Measurements from ENCODE around the gene SELENOV.

DNA sequence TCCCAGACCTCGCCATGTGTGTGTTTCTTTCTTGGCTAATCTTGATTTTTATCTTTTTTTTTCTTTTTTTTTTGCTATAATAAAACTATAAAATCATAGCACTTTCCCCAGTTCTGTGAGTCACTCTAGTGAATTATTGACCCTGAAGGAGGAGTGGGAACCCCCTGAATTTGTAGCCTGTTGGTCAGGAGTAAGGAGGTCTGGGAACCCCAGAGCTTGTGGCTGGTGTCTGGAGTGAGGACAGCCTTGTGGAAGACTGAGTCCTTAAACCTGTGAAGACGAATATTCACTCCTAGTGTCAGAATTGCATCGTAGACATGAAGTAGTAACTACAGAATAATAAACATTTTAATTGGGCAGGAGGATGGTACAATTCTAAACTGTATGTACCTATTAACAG lies 10.3 kb downstream of the SELENOV start:
- TF ChIP-seq, protein P1, sequence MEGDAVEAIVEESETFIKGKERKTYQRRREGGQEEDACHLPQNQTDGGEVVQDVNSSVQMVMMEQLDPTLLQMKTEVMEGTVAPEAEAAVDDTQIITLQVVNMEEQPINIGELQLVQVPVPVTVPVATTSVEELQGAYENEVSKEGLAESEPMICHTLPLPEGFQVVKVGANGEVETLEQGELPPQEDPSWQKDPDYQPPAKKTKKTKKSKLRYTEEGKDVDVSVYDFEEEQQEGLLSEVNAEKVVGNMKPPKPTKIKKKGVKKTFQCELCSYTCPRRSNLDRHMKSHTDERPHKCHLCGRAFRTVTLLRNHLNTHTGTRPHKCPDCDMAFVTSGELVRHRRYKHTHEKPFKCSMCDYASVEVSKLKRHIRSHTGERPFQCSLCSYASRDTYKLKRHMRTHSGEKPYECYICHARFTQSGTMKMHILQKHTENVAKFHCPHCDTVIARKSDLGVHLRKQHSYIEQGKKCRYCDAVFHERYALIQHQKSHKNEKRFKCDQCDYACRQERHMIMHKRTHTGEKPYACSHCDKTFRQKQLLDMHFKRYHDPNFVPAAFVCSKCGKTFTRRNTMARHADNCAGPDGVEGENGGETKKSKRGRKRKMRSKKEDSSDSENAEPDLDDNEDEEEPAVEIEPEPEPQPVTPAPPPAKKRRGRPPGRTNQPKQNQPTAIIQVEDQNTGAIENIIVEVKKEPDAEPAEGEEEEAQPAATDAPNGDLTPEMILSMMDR (conservative IDR thresholded peaks at IDR 0.05 in 1 of 2, IDR thresholded peaks at IDR 0.05 in 1 of 2; ENCODE audit: extremely low read depth in 1 of 2, insufficient read depth in 1 of 2, low read depth in 1 of 2, low read length in 2 of 2): no peak
- TF ChIP-seq EZH2 (IDR thresholded peaks at IDR 0.05; ENCODE audit: borderline replicate concordance, low read length): no peak

Data from mammary epithelial cell (primary cell).